Frontal cortex (tissue), 4 donors: ENCODE measurements around the gene HIRIP3. TPM values are rescaled to one million over a fixed set of nuclear protein-coding genes. Genes with fewer than 3 reads are reported as not detected.
A peak's percentile ranks its signal among the peaks of the same experiment; 100 is the strongest.

Experiments
- DNase-seq, 2 donors: peaks; one replicate each; pipeline ENCODE4 v3.0.0; 2012; ENCODE audit warnings: low spot score in 2 of 2
- FAIRE-seq: peaks from 2 replicates; lab custom pipeline; 2012; peaks lifted over from hg19 to GRCh38; lab: Jason Lieb, UNC
- total RNA-seq: library from RNA; depleted of rRNA; stranded (reverse); fragments of >200 nt; gene quantifications from one replicate; pipeline ENCODE4 v1.2.3, GENCODE V29; 2014
- donor health status: control.
- donor health status: control.
- donor health status: control.

Gene HIRIP3
- total RNA-seq, 1 donor from 2014 or later: 12.6 TPM

GRCh38 chr16:30000735-30001631, 5.6 kb upstream of the HIRIP3 start:
- DNase-seq: no peak
- no peak for FAIRE-seq

- DNase-seq (no peak), FAIRE-seq (no peak)
Observed at GRCh38 chr16:29999605-30000004, 4.2 kb upstream of the HIRIP3 start.

GRCh38 chr16:29996766-29997250, 1.4 kb upstream of the HIRIP3 start:
- FAIRE-seq: no peak

GRCh38 chr16:29995911-29996765, 721 bp upstream of the HIRIP3 start, which contains the start of gene INO80E:
TSS of gene INO80E (plus strand) at chr16:29996241. CDS start at chr16:29996311, 70 bp downstream.
- peak; percentile 100 for DNase-seq
- FAIRE-seq: no peak

More at GRCh38 chr16:29996766-29997250, 1.4 kb upstream of the HIRIP3 start:
- DNase-seq: no peak

- no peak for FAIRE-seq
- peak; percentile 70 to 75 for DNase-seq
Observed at GRCh38 chr16:29994600-29995323, 655 bp downstream of the HIRIP3 start.

GRCh38 chr16:29993903-29994599, 1.4 kb downstream of the HIRIP3 start:
- no peak for DNase-seq
- FAIRE-seq: no peak

- FAIRE-seq: no peak
- no peak for DNase-seq
Observed at GRCh38 chr16:29993191-29993902, 2.1 kb downstream of the HIRIP3 start.

- FAIRE-seq (no peak), DNase-seq (no peak)
Observed at GRCh38 chr16:29992344-29992967, 3.0 kb downstream of the HIRIP3 start.

- FAIRE-seq (no peak), DNase-seq (no peak)
Observed at GRCh38 chr16:29991571-29991904, 3.9 kb downstream of the HIRIP3 start.

GRCh38 chr16:29990883-29991570, 4.4 kb downstream of the HIRIP3 start:
- FAIRE-seq (no peak), DNase-seq (no peak)

- no peak for DNase-seq
- no peak for FAIRE-seq
Observed at GRCh38 chr16:29990034-29990433, 5.4 kb downstream of the HIRIP3 start.

GRCh38 chr16:29989111-29989858, 6.1 kb downstream of the HIRIP3 start:
- DNase-seq (no peak), FAIRE-seq (no peak)

GRCh38 chr16:29988346-29989075, 6.9 kb downstream of the HIRIP3 start:
- DNase-seq (no peak), FAIRE-seq (no peak)

GRCh38 chr16:29987371-29988085, 7.9 kb downstream of the HIRIP3 start:
- DNase-seq (no peak), FAIRE-seq (no peak)

GRCh38 chr16:29986931-29987330, 8.5 kb downstream of the HIRIP3 start:
- FAIRE-seq: no peak
- DNase-seq: no peak

GRCh38 chr16:29986231-29986630, 9.2 kb downstream of the HIRIP3 start:
- FAIRE-seq: no peak
- no peak for DNase-seq
